ENCODE measurements around the gene KCND2. TPM values are rescaled to one million over a fixed set of nuclear protein-coding genes. Genes with fewer than 3 reads are reported as not detected.

The KCND2 gene
- polyA plus RNA-seq, 3 donors, result not detected

GRCh38 chr7:120729245-120729644 lies 456.3 kb downstream of the KCND2 start:
- H3K36me3 Mint-ChIP-seq, result no peaks in the 10 kb centered on the region
- H3K4me3 Mint-ChIP-seq, result no peak overlapping the region
- Histone ChIP-seq H3K9me3 (replicated peaks in 1 of 2; ENCODE audit: control insufficient read depth in 1 of 2, insufficient read depth in 1 of 2, low read length in 2 of 2) (no peaks in the 10 kb centered on the region), H3K4me3 (replicated peaks in 1 of 3; ENCODE audit: low read depth in 2 of 3, low read length in 3 of 3) (no peak overlapping the region), H3K27ac (ENCODE audit: low read depth in 1 of 2, low read length in 2 of 2) (no peak overlapping the region), H3K4me2 (replicated peaks; ENCODE audit: extremely low read depth, low read length, poor library complexity, severe bottlenecking) (no peak overlapping the region), H2AFZ (ENCODE audit: insufficient read depth, low read depth, low read length, poor library complexity, severe bottlenecking) (no peak overlapping the region), H3K27me3 (ENCODE audit: control insufficient read depth in 2 of 2, insufficient read depth in 2 of 2, low read length in 2 of 2) (peaks cover 0 to 7% of the 10 kb centered on the region in 2 donors), H3K4me1 (ENCODE audit: control insufficient read depth in 1 of 2, insufficient read depth in 2 of 2, low read length in 2 of 2) (no peaks in the 10 kb centered on the region), H3K36me3 (replicated peaks in 1 of 2; ENCODE audit: control insufficient read depth in 1 of 2, insufficient read depth in 2 of 2, low read length in 2 of 2) (no peaks in the 10 kb centered on the region), H4K20me1 (ENCODE audit: insufficient read depth, low read length) (no peaks in the 10 kb centered on the region), H3K79me2 (ENCODE audit: insufficient read depth, low read length) (no peaks in the 10 kb centered on the region), H3K9ac (ENCODE audit: insufficient read depth, low read length, poor library complexity, severe bottlenecking) (no peak overlapping the region)
- H3K4me1 Mint-ChIP-seq, result no peaks in the 10 kb centered on the region
- DNase-seq, result no peak
- no peak overlapping the region for H3K27ac Mint-ChIP-seq
- intact Hi-C loops (cut with micrococcal nuclease), result no loop called here
- peaks cover 0 to 9% (median 2%) of the 10 kb centered on the region in 3 donors for H3K27me3 Mint-ChIP-seq (ENCODE audit: low read depth in 3 of 3)
- WGBS (ENCODE audit: insufficient coverage), result no CpG with 5 or more reads among the region's 1 CpG
- TF ChIP-seq, protein P1, sequence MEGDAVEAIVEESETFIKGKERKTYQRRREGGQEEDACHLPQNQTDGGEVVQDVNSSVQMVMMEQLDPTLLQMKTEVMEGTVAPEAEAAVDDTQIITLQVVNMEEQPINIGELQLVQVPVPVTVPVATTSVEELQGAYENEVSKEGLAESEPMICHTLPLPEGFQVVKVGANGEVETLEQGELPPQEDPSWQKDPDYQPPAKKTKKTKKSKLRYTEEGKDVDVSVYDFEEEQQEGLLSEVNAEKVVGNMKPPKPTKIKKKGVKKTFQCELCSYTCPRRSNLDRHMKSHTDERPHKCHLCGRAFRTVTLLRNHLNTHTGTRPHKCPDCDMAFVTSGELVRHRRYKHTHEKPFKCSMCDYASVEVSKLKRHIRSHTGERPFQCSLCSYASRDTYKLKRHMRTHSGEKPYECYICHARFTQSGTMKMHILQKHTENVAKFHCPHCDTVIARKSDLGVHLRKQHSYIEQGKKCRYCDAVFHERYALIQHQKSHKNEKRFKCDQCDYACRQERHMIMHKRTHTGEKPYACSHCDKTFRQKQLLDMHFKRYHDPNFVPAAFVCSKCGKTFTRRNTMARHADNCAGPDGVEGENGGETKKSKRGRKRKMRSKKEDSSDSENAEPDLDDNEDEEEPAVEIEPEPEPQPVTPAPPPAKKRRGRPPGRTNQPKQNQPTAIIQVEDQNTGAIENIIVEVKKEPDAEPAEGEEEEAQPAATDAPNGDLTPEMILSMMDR (IDR thresholded peaks at IDR 0.05), result no peak
- H3K9me3 Mint-ChIP-seq, result peaks cover 0 to 2% (median 0%) of the 10 kb centered on the region in 7 donors

GRCh38 chr7:120731271-120731670 lies 458.3 kb downstream of the KCND2 start:
- no peaks in the 10 kb centered on the region for H3K9me3 ChIP-seq (replicated peaks in 1 of 2; ENCODE audit: control insufficient read depth in 1 of 2, insufficient read depth in 1 of 2, low read length in 2 of 2)
- TF ChIP-seq, protein P1 (IDR thresholded peaks at IDR 0.05), result no peak
- H3K4me1 ChIP-seq (ENCODE audit: control insufficient read depth in 1 of 2, insufficient read depth in 2 of 2, low read length in 2 of 2), result no peaks in the 10 kb centered on the region
- Mint-ChIP-seq H3K27ac (no peak overlapping the region), H3K27me3 (ENCODE audit: low read depth in 3 of 3) (peaks cover 2 to 4% (median 4%) of the 10 kb centered on the region in 3 donors), H3K4me1 (no peaks in the 10 kb centered on the region), H3K9me3 (peaks cover 0 to 2% (median 0%) of the 10 kb centered on the region in 7 donors), H3K4me3 (no peak overlapping the region), H3K36me3 (no peaks in the 10 kb centered on the region)
- H3K9ac ChIP-seq (ENCODE audit: insufficient read depth, low read length, poor library complexity, severe bottlenecking), result no peak overlapping the region
- no peak overlapping the region for H3K4me2 ChIP-seq (replicated peaks; ENCODE audit: extremely low read depth, low read length, poor library complexity, severe bottlenecking)
- no peak overlapping the region for H2AFZ ChIP-seq (ENCODE audit: insufficient read depth, low read depth, low read length, poor library complexity, severe bottlenecking)
- H3K36me3 ChIP-seq (replicated peaks in 1 of 2; ENCODE audit: control insufficient read depth in 1 of 2, insufficient read depth in 2 of 2, low read length in 2 of 2), result no peaks in the 10 kb centered on the region
- peaks cover 0 to 4% of the 10 kb centered on the region in 2 donors for H3K27me3 ChIP-seq (ENCODE audit: control insufficient read depth in 2 of 2, insufficient read depth in 2 of 2, low read length in 2 of 2)
- intact Hi-C loops (cut with micrococcal nuclease), result no loop called here
- H3K4me3 ChIP-seq (replicated peaks in 1 of 3; ENCODE audit: low read depth in 2 of 3, low read length in 3 of 3), result no peak overlapping the region
- no peak for DNase-seq
- H3K27ac ChIP-seq (ENCODE audit: low read depth in 1 of 2, low read length in 2 of 2), result no peak overlapping the region
- H3K79me2 ChIP-seq (ENCODE audit: insufficient read depth, low read length), result no peaks in the 10 kb centered on the region
- no peaks in the 10 kb centered on the region for H4K20me1 ChIP-seq (ENCODE audit: insufficient read depth, low read length)

Data from CD14-positive monocyte (primary cell).